Caki2 (cell line): ENCODE data around the gene IRF2BP1. TPM values are rescaled to one million over a fixed set of nuclear protein-coding genes. Genes with fewer than 3 reads are reported as not detected.
A peak's percentile ranks its signal among the peaks of the same experiment; 100 is the strongest.

Experiments
- DNase-seq: peaks from one replicate; pipeline ENCODE4 v3.0.0-alpha.2; 2015; ENCODE audit warnings: low read depth
- in situ Hi-C: cut with HindIII; loops from 2 replicates; pipeline ENCODE4 v1.10.0; 2016; ENCODE audit warnings: low sequenced_read_pairs, low pct_unique_long_range_greater_than_20kb, mixed read lengths
- total RNA-seq: library from RNA; depleted of rRNA; stranded (reverse); fragments of >200 nt; shearing (Covaris generic); gene quantifications from 2 replicates; pipeline ENCODE4 v1.2.3, GENCODE V29; 2014; ENCODE audit warnings: low replicate concordance; rRNA removed

The IRF2BP1 gene, protein sequence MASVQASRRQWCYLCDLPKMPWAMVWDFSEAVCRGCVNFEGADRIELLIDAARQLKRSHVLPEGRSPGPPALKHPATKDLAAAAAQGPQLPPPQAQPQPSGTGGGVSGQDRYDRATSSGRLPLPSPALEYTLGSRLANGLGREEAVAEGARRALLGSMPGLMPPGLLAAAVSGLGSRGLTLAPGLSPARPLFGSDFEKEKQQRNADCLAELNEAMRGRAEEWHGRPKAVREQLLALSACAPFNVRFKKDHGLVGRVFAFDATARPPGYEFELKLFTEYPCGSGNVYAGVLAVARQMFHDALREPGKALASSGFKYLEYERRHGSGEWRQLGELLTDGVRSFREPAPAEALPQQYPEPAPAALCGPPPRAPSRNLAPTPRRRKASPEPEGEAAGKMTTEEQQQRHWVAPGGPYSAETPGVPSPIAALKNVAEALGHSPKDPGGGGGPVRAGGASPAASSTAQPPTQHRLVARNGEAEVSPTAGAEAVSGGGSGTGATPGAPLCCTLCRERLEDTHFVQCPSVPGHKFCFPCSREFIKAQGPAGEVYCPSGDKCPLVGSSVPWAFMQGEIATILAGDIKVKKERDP
- total RNA-seq, result 42.5 and 60.5 TPM in 2 replicates

DNA sequence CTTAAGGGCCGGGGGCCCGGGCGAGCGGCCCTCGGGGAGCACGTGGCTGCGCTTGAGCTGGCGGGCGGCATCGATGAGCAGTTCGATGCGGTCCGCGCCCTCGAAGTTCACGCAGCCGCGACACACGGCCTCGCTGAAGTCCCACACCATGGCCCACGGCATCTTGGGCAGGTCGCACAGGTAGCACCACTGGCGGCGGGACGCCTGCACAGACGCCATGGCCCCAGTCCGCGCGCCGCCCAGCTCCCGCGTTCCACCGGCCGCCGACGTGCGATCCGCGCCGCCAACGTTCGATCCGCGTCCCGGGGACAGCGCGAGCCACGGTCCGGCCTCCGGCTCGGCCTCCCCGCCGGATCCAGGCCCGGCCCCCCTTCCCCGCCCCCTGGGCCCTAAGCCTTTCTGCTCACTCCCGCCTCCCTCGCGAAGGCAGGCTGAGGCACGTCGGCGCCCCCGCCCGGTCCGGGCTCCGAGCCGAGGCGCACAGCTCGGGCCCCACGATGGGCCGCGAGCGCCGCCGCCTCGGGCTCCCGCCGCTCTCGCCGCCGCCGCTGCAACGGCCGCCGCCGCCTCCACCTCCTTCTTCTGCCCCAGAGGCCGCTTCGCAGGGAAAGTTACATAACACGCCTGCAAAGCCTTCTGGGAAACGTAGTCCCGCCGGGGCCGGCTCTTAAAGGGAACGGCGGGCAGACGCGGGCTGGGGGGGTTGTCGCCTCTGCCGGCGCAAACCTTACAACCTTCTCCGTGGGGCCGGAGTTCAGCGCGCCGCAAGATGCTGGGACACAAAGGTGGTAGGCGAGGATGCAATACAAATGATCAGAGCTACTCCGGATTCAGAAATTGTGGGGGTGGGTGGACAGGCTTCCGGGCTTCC lies at the start of gene IRF2BP1:
IRF2BP1 (minus strand) TSS at position 586 of the 871 bp plus-strand sequence; CDS start at position 219, 367 bp downstream.
- peak; percentile 95 for DNase-seq
- in situ Hi-C loops, result no loop called here

DNA sequence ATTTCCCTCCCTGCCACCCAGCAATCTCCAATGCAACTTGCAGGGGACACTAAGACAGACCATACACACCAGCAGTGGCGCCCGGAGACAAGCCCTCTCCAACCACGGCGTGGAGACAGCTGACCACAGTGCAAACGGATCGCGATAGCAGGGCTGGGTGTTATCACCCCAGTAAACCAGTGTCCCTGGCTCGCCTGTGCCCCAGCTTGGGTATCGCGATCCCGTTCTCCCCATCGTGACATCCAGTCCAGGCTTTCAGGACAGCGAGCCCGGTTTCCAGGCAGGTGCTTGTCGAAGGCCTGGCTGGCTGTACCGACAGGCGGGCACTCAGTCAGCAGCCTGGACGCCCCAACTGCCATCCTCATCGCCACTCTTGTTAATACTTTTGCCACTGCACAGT lies 49.3 kb upstream of the IRF2BP1 start:
- in situ Hi-C loops, result no loop called here
- no peak for DNase-seq

DNA sequence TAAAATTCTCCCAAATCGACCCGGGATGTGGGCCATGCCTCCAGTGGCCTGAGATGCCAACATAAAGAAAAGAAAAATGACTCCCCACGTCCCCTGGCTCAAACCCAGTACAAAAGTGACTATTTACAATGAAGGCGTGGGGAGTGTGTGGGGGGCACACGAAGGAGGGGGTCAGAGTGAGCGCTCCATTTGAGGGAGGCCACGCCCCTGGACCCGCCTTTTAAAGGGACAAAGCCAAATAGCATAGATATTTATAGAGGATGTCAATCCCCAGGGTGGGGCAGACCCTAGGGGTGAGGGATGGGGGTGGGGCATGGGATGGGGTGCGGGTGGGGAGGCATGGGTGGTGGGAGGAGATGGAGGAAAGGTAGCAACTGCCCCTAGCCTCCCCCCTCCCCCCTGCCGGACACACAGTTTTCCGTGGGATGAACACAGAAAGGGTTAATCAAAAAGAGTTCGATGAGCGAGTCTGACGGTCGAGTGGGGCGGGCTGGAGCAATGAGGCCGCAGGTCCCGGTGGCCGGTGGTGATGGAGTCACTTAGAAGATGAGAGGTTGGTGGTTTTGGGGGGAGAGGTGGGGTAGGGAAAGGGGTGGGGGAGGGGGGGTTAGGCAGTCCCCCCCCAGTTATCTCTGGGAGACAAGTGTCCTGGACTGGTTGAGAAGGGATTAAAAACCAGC lies 48.8 kb upstream of the IRF2BP1 start:
- in situ Hi-C loops, result no loop called here
- DNase-seq, result no peak

DNA sequence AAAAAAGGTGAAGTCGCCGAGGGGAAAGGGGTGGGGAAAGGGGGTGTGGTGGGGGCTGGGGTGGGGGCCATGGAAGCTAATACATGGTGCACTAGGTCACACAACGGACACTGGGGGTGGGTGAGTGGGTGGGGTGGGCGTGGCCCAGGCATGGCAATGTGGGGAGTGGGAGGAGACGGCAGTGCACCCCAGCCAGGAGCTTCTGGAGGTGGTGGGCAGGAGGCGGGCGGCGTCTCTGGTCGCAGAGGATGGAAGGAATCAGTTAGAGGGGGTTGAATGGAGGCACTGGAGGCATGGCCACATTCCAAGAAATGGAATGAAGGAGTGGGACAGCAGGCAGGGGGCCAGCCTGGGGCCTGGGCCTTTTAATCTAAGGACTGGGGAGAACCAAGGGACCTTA lies 47.8 kb upstream of the IRF2BP1 start:
- in situ Hi-C loops, result no loop called here

DNA sequence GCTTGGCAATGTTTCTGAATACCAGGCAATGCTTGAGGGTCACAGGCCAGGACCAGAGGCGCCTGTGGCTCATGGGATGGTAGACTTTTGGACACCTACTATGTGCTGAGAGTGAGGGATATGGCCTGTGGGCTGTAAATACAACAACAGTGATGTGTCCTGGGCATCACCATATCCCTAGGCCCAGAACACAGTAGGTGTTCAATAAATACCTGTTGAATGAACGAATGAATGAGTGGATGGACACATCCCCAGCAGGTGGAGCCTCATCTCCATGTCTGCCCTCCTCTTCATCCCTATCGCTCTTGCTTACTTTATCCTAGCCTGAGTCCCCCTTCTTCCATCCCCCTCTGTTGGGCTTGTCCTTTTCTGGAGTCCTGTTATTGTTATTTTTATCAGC lies 45.1 kb upstream of the IRF2BP1 start:
- DNase-seq, result no peak
- in situ Hi-C loops, result no loop called here

More for the DNA sequence above, 47.8 kb upstream of the IRF2BP1 start:
- DNase-seq, result no peak

DNA sequence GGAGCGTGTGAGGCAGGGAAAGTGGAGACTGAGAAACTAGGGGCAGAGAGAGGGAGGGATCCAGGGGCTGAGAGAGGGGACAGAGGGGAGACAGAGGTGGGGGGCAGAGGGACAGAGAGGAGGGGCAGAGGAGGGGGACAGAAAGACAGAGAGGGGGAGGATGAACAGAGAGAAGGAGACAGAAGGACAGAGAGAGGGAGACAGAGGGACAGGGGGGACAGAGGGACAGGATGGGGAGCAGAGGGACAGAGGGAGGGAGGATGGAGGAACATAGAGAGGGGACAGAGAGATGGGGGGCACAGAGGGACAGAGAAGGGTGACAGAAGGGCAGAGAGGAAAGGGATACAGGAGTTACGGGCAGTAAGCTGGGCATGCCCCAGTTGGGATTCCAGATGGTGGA lies 43.3 kb upstream of the IRF2BP1 start:
- in situ Hi-C loops, result no loop called here

DNA sequence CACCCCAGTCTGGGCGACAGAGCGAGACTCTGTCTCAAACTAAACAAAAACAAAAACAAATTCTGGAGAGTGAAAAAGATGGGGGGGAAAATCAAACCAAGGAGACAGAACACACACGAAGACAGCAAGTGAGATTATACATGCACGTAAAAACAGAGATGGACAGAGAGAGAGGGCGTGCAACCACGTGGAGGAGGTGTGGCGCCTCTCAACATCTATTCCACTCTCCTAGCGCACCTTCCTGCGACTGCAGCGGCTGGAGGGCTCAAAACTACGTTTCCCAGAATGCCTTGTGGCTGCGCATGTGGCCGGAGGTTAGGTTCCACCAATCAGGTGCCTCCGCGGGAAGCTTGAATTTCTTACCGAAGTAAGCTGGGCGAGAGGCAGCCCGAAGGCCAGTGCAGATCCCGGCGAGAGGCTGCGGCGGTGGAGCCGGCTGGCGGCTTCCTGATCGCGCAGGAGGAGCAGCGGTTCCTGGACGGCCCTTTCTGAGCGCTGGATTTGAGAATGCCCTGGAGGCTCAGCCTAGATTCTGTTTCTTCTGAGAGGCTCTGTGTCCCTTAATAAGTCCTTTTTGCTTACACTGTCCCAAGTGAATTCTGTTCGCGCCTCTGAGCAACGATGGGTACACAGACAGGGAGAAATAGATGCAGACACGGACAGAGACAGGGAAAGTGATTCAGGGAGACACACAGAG lies 41.8 kb upstream of the IRF2BP1 start:
- in situ Hi-C loops, result no loop called here

More for the DNA sequence above, 43.3 kb upstream of the IRF2BP1 start:
- no peak for DNase-seq

DNA sequence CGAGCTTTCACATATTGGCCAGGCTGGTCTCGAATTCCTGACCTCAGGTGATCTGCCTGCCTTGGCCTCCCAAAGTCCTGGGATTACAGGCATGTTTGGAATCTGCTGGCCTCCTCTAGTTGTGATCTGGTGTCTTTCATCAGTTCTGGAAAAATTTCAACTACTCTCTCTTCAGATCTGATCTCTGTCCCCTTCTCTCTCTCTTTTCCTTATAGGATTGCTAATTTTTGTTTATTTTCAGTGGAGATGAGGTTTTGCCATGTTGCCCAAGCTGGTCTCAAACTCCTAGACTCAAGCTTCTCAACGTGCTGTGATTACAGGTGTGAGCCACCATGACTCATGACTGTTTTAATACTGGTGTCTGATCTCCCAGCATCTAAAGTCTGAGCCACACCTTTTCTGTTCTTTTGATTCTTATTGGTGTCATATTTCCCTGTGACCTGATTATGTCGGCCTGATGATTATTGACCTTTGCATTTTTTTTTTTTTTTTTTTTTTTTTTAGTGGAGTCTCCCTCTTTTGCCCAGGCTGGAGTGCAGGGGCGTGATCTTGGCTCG lies 39.0 kb upstream of the IRF2BP1 start:
- in situ Hi-C loops, result no loop called here
- no peak for DNase-seq

More for the DNA sequence above, 41.8 kb upstream of the IRF2BP1 start:
- peak; percentile 85 for DNase-seq

DNA sequence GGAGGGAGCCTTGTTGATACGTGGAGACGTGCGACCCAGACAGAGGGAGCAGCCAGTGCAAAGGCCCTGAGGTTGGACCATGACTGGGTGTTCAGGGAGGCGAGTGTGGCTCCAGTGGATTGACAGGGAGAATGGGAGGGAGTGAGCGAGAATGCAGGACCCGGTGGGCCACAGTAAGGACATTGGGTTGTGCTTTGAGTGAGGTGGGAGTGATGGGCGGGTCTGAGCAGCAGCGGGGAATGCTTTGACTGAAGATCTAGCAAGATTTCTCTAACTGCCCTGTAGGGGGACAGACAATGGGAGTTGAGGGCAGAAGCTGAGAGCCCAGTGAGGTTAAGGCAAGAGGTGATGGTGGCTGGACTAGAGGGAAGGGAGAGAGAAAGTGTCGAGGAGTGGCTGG lies 36.3 kb upstream of the IRF2BP1 start:
- no peak for DNase-seq
- in situ Hi-C loops, result no loop called here

DNA sequence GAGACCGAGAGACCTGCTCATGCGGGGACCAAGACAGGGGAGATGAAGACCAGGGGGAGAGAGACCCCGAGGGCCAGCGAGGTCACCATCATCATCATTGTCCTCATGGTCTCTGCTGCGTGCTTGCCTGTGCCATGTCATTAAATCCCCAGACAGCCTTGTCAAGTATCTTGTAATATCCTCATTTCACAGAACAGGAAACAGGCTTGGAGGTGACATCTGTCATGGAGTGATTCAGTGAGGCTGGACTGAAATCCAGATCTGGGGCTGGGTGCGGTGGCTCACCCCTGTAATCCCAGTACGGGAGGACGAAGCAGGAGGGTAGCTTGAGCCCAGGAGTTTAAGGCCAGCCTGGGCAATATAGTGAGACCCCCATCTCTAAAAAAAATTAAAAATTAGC lies 34.5 kb upstream of the IRF2BP1 start:
- DNase-seq, result no peak
- in situ Hi-C loops, result no loop called here

DNA sequence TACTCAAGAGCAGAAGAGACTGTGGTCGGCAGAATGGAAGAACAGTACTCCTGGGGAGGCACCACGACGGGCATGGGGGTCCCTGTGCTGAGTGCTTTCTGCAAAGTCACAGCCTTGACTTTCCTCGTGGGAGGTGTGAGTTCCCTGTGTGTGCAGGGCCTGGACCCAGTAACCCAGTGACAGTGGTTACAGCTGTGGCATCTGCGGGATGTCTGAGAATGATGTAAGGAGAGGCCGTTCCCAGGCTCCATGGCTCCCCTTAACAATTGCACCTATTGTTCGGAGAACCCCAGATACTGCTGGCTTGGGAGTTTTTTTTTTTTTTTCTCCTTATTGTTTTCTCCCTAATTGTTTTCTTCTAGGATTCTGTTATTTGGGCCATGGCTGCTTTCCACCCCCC lies 33.7 kb upstream of the IRF2BP1 start:
- in situ Hi-C loops, result no loop called here
- DNase-seq, result no peak

DNA sequence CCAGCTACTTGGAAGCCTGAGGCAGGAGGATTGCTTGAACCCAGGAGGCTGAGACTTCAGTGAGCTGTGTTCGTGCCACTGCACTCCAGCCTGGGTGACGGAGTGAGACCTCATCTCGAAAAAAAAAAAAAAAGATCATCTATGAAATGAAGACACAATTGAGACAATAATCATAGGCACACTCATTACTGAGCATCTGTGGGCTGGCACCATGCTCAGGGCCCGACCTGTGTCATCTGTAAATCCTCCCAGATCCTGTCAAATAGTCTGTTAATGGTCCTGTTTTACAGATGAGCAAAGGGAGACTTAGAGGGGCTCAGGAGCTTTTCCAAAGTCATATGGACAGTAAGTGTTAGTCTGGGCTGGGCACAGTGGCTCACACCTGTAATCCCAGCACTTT lies 32.8 kb upstream of the IRF2BP1 start:
- in situ Hi-C loops, result no loop called here

DNA sequence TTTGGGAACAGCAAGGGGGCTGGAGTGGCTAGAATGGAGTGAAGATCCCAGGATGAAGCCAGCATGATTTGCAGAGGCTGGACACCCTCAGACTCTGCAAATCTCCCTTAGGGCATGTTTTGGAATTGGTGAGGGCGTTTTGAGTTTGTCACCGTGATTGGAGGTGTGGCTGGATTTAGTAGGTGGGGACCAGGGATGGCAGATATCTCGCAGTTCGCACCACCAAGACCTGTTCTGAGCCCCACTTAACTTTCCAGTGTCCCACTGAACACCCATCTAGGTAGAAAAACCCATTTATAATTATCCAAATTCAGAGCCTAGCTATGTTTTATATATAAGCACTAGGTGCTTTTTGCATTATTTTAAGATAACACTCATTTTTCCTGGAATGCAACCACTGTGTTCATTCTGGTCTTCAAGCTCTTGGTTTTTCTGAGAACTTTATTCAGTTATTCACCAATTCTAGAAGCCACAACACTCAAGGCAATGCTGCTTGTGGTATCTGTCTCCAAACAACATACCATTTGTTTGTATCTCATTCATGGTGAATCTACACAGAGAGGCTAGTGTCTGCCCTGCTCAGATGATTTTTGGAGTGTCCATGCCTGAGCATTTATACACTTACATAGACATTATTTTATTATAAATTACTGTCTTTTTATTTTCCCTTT lies 31.6 kb upstream of the IRF2BP1 start:
- no peak for DNase-seq
- in situ Hi-C loops, result no loop called here

More for the DNA sequence above, 32.8 kb upstream of the IRF2BP1 start:
- DNase-seq, result no peak

DNA sequence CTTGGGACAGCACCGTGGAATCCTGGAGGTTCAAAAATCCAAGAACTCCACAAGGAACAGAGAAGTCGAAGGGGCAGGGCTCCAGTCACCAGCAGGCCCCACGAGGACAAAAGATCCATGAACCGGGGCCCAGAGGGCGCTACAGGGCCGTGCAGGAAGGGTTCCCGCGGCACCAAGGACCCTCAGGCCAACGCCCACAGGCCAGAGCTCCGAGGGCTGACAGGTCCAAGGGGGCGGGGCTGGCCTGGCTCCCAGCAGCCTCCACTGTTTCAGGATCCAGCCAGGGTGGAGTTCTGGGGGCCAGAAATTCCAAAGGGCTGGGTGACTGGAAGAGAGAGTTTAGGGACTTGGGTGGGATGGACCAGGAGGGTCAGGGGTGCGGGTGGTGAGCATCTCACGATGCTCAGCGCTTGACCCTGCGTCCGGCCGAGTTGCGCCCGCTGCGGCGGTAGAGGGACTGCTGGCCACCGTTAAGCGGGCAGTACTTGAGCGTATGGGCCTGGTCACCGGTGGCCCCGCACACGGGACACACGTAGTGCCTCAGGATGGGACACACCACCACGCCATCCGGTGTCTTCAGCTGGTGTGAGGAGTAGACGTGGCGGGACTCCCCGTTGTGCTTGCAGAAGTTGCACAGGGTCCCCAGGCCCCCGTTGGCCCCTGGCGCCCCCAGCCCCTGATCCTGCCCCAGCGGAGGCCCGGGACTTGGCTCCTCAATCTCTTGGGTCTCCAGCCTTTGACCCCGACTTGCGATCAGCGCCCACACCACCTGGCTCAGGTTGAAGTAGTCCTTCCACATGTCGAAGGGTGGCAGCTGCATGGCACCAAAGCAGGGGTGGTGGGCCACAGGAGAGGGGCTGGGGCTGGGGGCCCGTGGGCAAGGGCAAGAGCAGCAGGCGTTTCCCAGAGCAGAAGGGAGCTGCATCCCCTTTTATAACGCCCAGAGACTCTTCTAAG lies 28.2 kb upstream of the IRF2BP1 start, which contains the start of gene NANOS2:
NANOS2 (minus strand) TSS at position 905 of the 957 bp plus-strand sequence; CDS start at position 820, 85 bp downstream.
- no peak for DNase-seq
- in situ Hi-C loops, result no loop called here

DNA sequence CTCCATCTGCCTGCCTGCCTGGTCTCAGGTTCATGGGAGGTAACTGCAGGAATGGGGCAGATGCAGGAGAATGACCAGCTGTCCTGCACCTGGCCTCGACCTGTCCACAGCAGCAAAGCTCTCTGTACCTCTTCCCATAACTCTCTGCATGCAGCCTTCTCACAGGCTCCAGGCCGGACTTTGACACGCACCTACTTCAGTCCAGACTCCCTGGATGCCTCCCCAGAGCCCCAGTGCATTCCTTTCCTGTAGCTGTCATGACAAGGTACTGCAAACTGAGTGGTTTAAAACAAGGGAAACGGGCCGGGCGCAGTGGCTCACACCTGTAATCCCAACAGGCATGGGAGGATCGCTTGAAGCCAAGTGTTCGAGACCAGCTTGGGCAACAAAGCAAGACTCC lies 25.4 kb upstream of the IRF2BP1 start:
- no peak for DNase-seq
- in situ Hi-C loops, result no loop called here

DNA sequence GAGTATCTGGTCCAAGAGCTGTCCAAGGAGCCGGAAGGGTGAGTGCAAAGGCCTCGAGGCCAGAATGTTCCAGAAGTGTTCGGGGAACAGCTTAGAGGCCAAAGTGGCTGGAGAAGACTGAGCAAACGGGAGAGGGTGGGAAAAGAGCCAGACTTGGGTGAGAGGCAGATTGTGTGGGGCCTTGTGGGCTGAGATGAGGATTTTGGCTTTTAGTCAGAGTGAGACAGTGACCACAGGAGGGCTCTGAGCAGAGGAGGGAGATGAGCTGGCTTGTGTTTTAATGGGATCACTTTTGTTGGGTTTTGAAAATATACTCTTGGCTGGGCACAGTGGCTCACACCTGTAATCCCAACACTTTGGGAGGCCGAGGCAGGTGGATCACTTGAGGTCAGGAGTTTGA lies 23.0 kb upstream of the IRF2BP1 start:
- in situ Hi-C loops, result no loop called here
- DNase-seq, result no peak
